NT2/D1 (cell line): ENCODE measurements around the gene PAK1.

ENCODE experiments used
- YY1 ChIP-seq: IDR thresholded peaks from 2 replicates; pipeline ENCODE4 v1.6.1; 2011; ENCODE audit not compliant: insufficient read length, insufficient read depth
- ZNF274 ChIP-seq: IDR thresholded peaks from 2 replicates; pipeline ENCODE4 v1.6.1; 2011; ENCODE audit warnings: mild to moderate bottlenecking, low read depth, low read length

- TF ChIP-seq ZNF274 (no peak), YY1 (no peak)
Measured at GRCh38 chr11:77449060-77449521, 24.8 kb downstream of the PAK1 start.
